Kidney (tissue), 14 donors: Measurements from ENCODE around the gene DNAH6. TPM values are rescaled to one million over a fixed set of nuclear protein-coding genes. Genes with fewer than 3 reads are reported as not detected.

Experiments used
- DNase-seq, 5 donors: peaks; one replicate each; pipeline ENCODE4 v3.0.0-alpha.2; 2013 to 2020
- FAIRE-seq: peaks from 2 replicates; lab custom pipeline; 2012; peaks lifted over from hg19 to GRCh38; lab: Jason Lieb, UNC
- H3K27ac ChIP-seq, 2 donors: one replicate each; pipeline ENCODE4 v1.7.0; 2013; ENCODE audit warnings: low read depth in 2 of 2, low read length in 2 of 2, inconsistent platforms in 1 of 2
- H3K27me3 ChIP-seq: one replicate; pipeline ENCODE4 v1.7.1; 2013; ENCODE audit warnings: low read length, inconsistent platforms; ENCODE audit not compliant: control insufficient read depth, insufficient read depth
- H3K36me3 ChIP-seq, 3 donors: one replicate each; pipeline versions ENCODE4 v1.7.0 to v1.7.1; 2013; ENCODE audit warnings: low read length in 3 of 3, control low read depth in 1 of 3, inconsistent platforms in 1 of 3; ENCODE audit not compliant: insufficient read depth in 3 of 3, control insufficient read depth in 2 of 3
- H3K4me1 ChIP-seq, 3 donors: one replicate each; pipeline versions ENCODE4 v1.7.0 to v1.7.1; 2013; ENCODE audit warnings: low read length in 3 of 3, inconsistent platforms in 1 of 3, low read depth in 1 of 3; ENCODE audit not compliant: control insufficient read depth in 2 of 3, insufficient read depth in 2 of 3
- H3K4me3 ChIP-seq, 3 donors: one replicate each; pipeline versions ENCODE4 v1.7.0 to v1.8.1; 2013; ENCODE audit warnings: low read length in 3 of 3, control low read depth in 1 of 3, inconsistent platforms in 1 of 3
- H3K9ac ChIP-seq, 3 donors: one replicate each; pipeline versions ENCODE4 v1.7.0 to v1.7.1; 2013; ENCODE audit warnings: low read length in 3 of 3, control low read depth in 1 of 3, inconsistent platforms in 1 of 3
- H3K9me3 ChIP-seq, 3 donors: one replicate each; pipeline versions ENCODE4 v1.7.0 to v1.7.1; 2013; ENCODE audit warnings: low read length in 3 of 3, control low read depth in 1 of 3, inconsistent platforms in 1 of 3; ENCODE audit not compliant: control insufficient read depth in 2 of 3, insufficient read depth in 1 of 3
- CTCF ChIP-seq: IDR thresholded peaks from 3 replicates; pipeline ENCODE4 v1.5.1; 2012; ENCODE audit warnings: mild to moderate bottlenecking, moderate library complexity, borderline replicate concordance; ENCODE audit not compliant: insufficient read depth; ENCODE audit errors: extremely low read depth
- intact Hi-C: fragments of 100-400 bp; cut with DNase I; formaldehyde crosslinking; loops from one replicate; pipeline ENCODE4 v1.11.1; 2022
- polyA plus RNA-seq: library from polyadenylated mRNA; stranded (reverse); fragments of 350-450 nt; fragmentation: Illumina TruSeq; extraction: RNeasy Lipid Tissue Mini Kit (QIAGEN cat#74804); gene quantifications from one replicate; pipeline ENCODE4 v1.2.3, GENCODE V29; 2014; ENCODE audit warnings: low read depth, low replicate concordance; ENCODE audit not compliant: insufficient read depth
- total RNA-seq: library from RNA; stranded (reverse); fragmentation: NEBNext Ultra II Directional; extraction: Animal tissue kit (Norgen Biotek cat#: 25700); gene quantifications from one replicate; pipeline ENCODE4 v1.2.1, GENCODE V29; 2021
- donor health status: control.
- donor health status: control.
- donor health status: control.
- donor health status: control.
- donor health status: control.
- donor health status: DM: yes; HTN: yes; CAD: no.
- donor health status: Normal renal cell carcinoma (clear cell type).

The DNAH6 gene
- total and polyA plus RNA-seq, 2 donors from 2014 or later = 0.34 to 4.6 TPM

GRCh38 chr2:84526562-84526961 is 10.3 kb downstream of the DNAH6 start:
- H3K4me1 ChIP-seq = no peaks in the 10 kb centered on the region
- FAIRE-seq = no peak
- no peaks in the 10 kb centered on the region for H3K9me3 ChIP-seq
- intact Hi-C loops = no loop called here
- DNase-seq = no peak
- TF ChIP-seq CTCF = no peak
- H3K9ac ChIP-seq = no peak overlapping the region
- H3K27ac ChIP-seq = no peak overlapping the region
- H3K27me3 ChIP-seq = no peaks in the 10 kb centered on the region
- no peaks in the 10 kb centered on the region for H3K36me3 ChIP-seq
- H3K4me3 ChIP-seq = no peak overlapping the region

- FAIRE-seq (no peak), DNase-seq (no peak)
- H3K4me3 ChIP-seq = no peak overlapping the region
- H3K27me3 ChIP-seq = no peaks in the 10 kb centered on the region
- intact Hi-C loops = no loop called here
- H3K36me3 ChIP-seq = no peaks in the 10 kb centered on the region
- TF ChIP-seq CTCF = no peak
- no peak overlapping the region for H3K27ac ChIP-seq
- H3K4me1 ChIP-seq = no peaks in the 10 kb centered on the region
- no peak overlapping the region for H3K9ac ChIP-seq
- H3K9me3 ChIP-seq = no peaks in the 10 kb centered on the region
These were observed 11.1 kb downstream of the DNAH6 start for GRCh38 chr2:84527137-84528129.

- no peak overlapping the region for H3K9ac ChIP-seq
- intact Hi-C loops = no loop called here
- H3K27ac ChIP-seq = no peak overlapping the region
- no peak for DNase-seq
- no peaks in the 10 kb centered on the region for H3K36me3 ChIP-seq
- H3K27me3 ChIP-seq = no peaks in the 10 kb centered on the region
- no peaks in the 10 kb centered on the region for H3K9me3 ChIP-seq
- FAIRE-seq = no peak
- H3K4me1 ChIP-seq = no peaks in the 10 kb centered on the region
- no peak for TF ChIP-seq CTCF
- H3K4me3 ChIP-seq = no peak overlapping the region
These were observed 16.0 kb downstream of the DNAH6 start for GRCh38 chr2:84532291-84532690.
